ENCODE data around the gene SERPINE2.

- no peak for TF ChIP-seq CTCF (IDR thresholded peaks at IDR 0.05)
- TF ChIP-seq POLR2A (IDR thresholded peaks at IDR 0.05), result no peak
These were observed 46.7 kb upstream of the SERPINE2 start for GRCh38 chr2:224085811-224086210.

Measured in body of pancreas (tissue), 4 donors.